ENCODE data around the gene CYTH2.
"Not testable (repeated sequence)": the region's sequence is repeated elsewhere in the genome, so short reads cannot be mapped to it uniquely, and the experiment has no call there.

The CYTH2 gene

DNA sequence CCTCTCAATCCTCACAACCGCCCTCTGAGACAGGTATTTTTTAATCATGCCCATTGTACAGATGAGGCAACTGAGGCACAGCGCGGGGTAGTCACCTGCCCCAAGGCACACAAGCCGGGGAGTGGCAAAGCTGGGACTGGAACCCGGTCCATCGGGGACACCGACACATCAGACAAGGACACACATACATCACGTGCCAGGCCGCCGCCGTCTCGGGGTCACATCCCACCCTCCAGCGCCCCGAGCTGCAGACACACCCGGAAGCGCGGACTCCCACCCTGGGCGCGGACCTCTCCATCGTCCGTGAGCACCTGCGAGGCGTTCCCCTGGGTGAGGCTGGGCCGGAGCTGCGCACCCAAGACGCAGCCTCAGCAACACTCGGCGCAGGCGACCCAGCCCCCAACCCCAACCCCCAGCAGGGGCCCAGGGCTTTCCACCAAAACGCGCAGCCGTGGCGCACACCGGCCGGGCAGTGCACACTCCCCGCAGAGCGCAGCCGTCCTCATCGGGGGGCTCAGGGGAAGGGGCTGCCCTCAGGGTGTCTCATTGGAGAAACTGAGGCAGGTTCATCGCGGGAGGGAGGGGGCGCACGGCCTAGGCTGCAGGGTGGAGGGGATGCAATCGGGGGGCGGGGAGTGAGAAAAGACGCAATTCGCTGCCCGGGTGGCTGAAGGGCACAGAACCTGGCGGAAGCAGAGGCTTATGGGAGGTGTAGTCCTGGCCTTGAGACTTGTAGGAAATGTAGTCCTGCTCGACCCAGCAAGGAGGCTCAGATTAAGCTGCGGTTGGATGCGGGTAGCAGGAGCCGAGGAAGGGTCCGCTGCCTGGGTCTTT lies 44.3 kb downstream of the CYTH2 start:
- DNase-seq: peak; percentile 47 to 48

DNA sequence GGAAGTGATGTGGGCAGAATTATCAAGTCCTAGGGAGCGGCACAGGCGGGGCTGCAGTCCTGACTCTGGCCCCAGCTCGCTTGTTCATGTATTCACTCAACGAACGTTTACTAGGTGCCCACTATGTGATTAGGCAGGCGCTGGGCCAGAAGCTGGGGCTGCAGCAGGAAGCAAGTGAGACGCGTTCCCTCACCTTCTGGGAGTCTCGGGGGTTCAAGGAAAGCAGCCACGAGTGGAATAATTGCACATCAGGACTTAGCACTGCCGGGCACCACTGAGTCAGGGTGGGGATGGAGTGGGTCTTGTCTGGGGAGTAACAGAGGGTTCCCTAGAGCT lies 44.9 kb downstream of the CYTH2 start:
- DNase-seq: no peak

DNA sequence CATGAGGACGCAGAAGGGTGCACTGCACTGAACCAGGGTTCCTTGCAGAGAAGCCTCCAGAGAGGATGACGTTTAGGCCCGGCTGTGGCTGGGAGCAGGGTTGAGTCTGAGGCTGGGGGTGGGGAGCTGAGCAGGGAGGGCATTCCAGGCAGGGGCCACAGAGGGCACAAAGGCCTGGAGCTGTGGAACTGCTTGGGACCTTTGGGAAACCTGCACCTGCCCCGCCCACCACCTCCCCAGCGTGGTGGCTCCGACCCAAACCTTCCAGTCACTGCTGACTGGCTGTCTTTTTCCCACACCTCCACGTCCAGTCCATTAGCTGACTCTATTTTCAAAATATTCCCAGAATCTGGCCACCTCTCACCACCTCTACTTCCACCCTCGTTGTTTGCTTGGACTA lies 47.4 kb downstream of the CYTH2 start:
- no peak for DNase-seq

- DNase-seq: no peak
Measured at GRCh38 chr19:48518207-48518606, 49.0 kb downstream of the CYTH2 start.

DNA sequence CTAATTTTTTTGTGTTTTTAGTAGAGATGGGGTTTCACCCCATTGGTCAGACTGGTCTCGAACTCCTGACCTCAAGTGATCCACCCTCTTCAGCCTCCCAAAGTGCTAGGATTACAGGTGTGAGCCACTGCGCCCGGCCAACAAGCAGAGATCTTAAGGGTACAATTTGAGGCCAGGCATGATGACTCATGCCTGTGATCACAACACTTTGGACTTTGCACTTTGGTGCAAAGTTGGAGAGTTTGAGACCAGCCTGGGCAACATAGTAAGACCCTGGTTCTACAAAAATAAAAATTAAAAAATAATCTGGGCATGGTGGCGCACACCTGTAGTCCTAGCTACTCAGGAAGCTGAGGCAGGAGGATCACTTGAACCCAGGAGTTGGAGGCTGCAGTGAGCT lies 50.3 kb downstream of the CYTH2 start:
- DNase-seq: not testable (repeated sequence)

DNA sequence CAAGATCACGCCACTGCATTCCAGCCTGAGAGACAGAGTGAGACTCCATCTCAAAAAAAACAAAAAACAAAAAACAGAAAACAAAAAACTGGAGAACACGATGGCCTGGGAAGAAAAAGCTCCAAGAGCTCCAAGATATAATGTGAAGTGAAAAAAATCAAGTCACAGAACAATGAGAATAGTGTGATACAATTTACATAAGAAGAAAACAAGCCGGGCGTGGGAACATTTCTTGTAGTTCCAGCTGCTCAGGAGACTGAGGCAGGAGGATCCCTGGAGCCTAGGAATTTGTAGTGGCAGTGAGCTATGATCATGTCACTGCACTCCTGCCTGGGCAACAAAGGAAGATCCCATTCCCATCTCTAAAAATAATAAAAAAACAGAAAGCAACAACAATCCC lies 51.0 kb downstream of the CYTH2 start:
- DNase-seq: no peak

- DNase-seq: no peak
Measured at GRCh38 chr19:48524221-48524620, 55.1 kb downstream of the CYTH2 start.

DNA sequence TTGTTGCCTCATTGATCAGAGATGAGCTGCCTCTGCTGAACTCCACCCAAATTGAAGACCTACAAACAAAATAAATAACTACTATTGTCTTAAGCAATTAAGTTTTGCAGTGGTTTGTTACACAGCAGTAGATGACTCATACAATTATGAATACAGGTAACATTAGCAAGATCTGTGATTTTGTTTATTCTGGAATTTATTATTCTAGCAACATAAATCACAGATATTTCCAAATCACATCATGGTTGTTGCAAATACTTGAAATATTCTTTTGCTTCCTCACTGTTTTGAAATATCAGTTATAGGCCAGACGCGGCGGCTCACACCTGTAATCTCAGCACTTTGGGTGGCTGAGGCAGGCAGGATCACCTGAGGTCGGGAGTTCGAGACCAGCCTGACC lies 55.6 kb downstream of the CYTH2 start:
- DNase-seq: no peak

DNA sequence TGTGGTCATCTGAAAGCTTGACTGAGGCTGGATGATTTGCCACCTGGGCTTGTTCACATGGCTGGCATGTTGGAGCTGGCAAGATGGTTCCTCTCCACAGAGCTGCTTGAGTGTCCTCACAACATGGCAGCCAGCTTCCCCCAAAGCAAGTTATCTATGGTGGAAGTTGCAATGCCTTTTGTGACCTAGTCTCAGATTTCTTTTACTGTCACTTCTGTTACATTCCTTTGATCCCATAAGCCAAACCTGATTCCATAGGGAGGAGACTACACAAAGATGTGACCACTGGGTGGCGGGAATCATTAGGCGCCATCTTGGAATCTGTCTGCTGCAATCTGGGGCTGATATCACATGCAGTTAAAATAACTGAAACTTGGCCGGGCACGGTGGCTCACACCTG lies 60.0 kb downstream of the CYTH2 start:
- DNase-seq: no peak

GRCh38 chr19:48530066-48530720 lies 61.0 kb downstream of the CYTH2 start:
- no peak for DNase-seq

GRCh38 chr19:48530770-48531169 lies 61.6 kb downstream of the CYTH2 start:
- DNase-seq: no peak
